GM23338 (cell line): ENCODE measurements around the gene EMC1. TPM values are rescaled to one million over a fixed set of nuclear protein-coding genes. Genes with fewer than 3 reads are reported as not detected.
A peak's percentile ranks its signal among the peaks of the same experiment; 100 is the strongest.

Source experiments
- ATAC-seq: fragments of 200-7000 bp; cut with Tn5 transposase; 3 replicates; pipeline ENCODE4 v1.9.1; 2020
- DNase-seq: peaks from one replicate; pipeline ENCODE4 v3.0.0-alpha.2; 2015; ENCODE audit warnings: low spot score
- H2AFZ ChIP-seq: fragments of 200-600 bp; sonication (generic); 2 replicates; pipeline ENCODE4 v1.8.0; 2016; ENCODE audit warnings: antibody characterized with exemption, mild to moderate bottlenecking, moderate library complexity
- H3F3A ChIP-seq: fragments of 200-600 bp; sonication (generic); replicated peaks from 2 replicates; pipeline ENCODE4 v1.8.0; 2017; ENCODE audit warnings: antibody characterized with exemption, mixed run types, low read depth
- H3K27ac ChIP-seq: fragments of 200-600 bp; sonication (generic); 2 replicates; pipeline ENCODE4 v1.6.1; 2016; ENCODE audit warnings: low read depth
- H3K27me3 ChIP-seq: fragments of 200-600 bp; sonication (generic); 2 replicates; pipeline ENCODE4 v1.8.0; 2016; ENCODE audit warnings: mild to moderate bottlenecking, mixed run types, moderate library complexity; ENCODE audit not compliant: insufficient read depth
- H3K36me3 ChIP-seq: fragments of 200-600 bp; sonication (generic); 2 replicates; pipeline ENCODE4 v1.8.0; 2016; ENCODE audit warnings: mild to moderate bottlenecking; ENCODE audit not compliant: insufficient read depth
- H3K4me1 ChIP-seq: fragments of 200-600 bp; sonication (generic); 2 replicates; pipeline ENCODE4 v1.8.0; 2016; ENCODE audit warnings: mild to moderate bottlenecking, moderate library complexity; ENCODE audit not compliant: insufficient read depth
- H3K4me2 ChIP-seq: fragments of 200-600 bp; sonication (generic); 2 replicates; pipeline ENCODE4 v1.7.1; 2017; ENCODE audit warnings: mixed run types
- H3K4me3 ChIP-seq: fragments of 200-600 bp; sonication (generic); 2 replicates; pipeline ENCODE4 v1.6.1; 2016; ENCODE audit warnings: mixed run types
- H3K79me2 ChIP-seq: fragments of 200-600 bp; sonication (generic); replicated peaks from 2 replicates; pipeline ENCODE4 v1.8.0; 2017; ENCODE audit warnings: mild to moderate bottlenecking; ENCODE audit not compliant: insufficient read depth
- H3K9me2 ChIP-seq: fragments of 200-600 bp; sonication (generic); 2 replicates; pipeline ENCODE4 v1.8.0; 2017; ENCODE audit not compliant: insufficient read depth
- H4K20me1 ChIP-seq: fragments of 200-600 bp; sonication (generic); replicated peaks from 2 replicates; pipeline ENCODE4 v1.8.0; 2017; ENCODE audit warnings: mild to moderate bottlenecking; ENCODE audit not compliant: insufficient read depth
- H3K27ac Mint-ChIP-seq: 2 replicates; pipeline ENCODE4 v1.8.0; 2020; ENCODE audit warnings: inconsistent platforms, mild to moderate bottlenecking, moderate library complexity, mixed read lengths
- H3K27me3 Mint-ChIP-seq: 3 replicates; pipeline ENCODE4 v1.8.0; 2022; ENCODE audit warnings: low read depth, mild to moderate bottlenecking, moderate library complexity, mixed read lengths, inconsistent platforms; ENCODE audit not compliant: insufficient read depth, poor library complexity
- H3K36me3 Mint-ChIP-seq: 3 replicates; pipeline ENCODE4 v1.8.0; 2021; ENCODE audit warnings: low read depth, mild to moderate bottlenecking, inconsistent platforms, moderate library complexity, mixed read lengths
- H3K4me1 Mint-ChIP-seq: 3 replicates; pipeline ENCODE4 v1.8.0; 2020; ENCODE audit warnings: mild to moderate bottlenecking, inconsistent platforms, mixed read lengths
- H3K4me3 Mint-ChIP-seq: 3 replicates; pipeline ENCODE4 v1.8.0; 2021; ENCODE audit warnings: moderate library complexity, mild to moderate bottlenecking, inconsistent platforms, mixed read lengths
- H3K9me3 Mint-ChIP-seq: 3 replicates; pipeline ENCODE4 v1.8.0; 2020; ENCODE audit warnings: moderate library complexity, mild to moderate bottlenecking, inconsistent platforms, mixed read lengths
- CREB1 ChIP-seq: fragments of 250-450 bp; sonication (Bioruptor Pico); IDR thresholded peaks from 2 replicates; pipeline ENCODE4 v1.5.0; 2020; ENCODE audit warnings: low read depth, mild to moderate bottlenecking, moderate library complexity
- EZH2 ChIP-seq: fragments of 200-600 bp; sonication (generic); IDR thresholded peaks from one replicate; pipeline ENCODE4 v1.8.0; 2017; ENCODE audit warnings: antibody characterized with exemption, mild to moderate bottlenecking, low read depth; ENCODE audit not compliant: unreplicated experiment
- EZH2phosphoT487 ChIP-seq: fragments of 200-600 bp; sonication (generic); IDR thresholded peaks from one replicate; pipeline ENCODE4 v1.8.1; 2018; ENCODE audit warnings: antibody characterized with exemption; ENCODE audit not compliant: unreplicated experiment
- JUNB ChIP-seq: IDR thresholded peaks from one replicate; pipeline ENCODE4 v1.6.1; 2016; ENCODE audit warnings: antibody characterized with exemption; ENCODE audit not compliant: unreplicated experiment
- NANOG ChIP-seq: IDR thresholded peaks from 2 replicates; pipeline ENCODE4 v1.6.1; 2016; ENCODE audit warnings: antibody characterized with exemption, borderline replicate concordance
- POLR2AphosphoS5 ChIP-seq: IDR thresholded peaks from 2 replicates; pipeline ENCODE4 v1.6.1; 2016; ENCODE audit warnings: antibody characterized with exemption, low read depth
- STAT1 ChIP-seq: IDR thresholded peaks from one replicate; pipeline ENCODE4 v1.6.1; 2016; ENCODE audit warnings: antibody characterized with exemption; ENCODE audit not compliant: unreplicated experiment
- ZNF114 ChIP-seq: fragments of 250-450 bp; sonication (Bioruptor Pico); IDR thresholded peaks from 2 replicates; pipeline ENCODE4 v1.5.0; 2020; ENCODE audit warnings: mild to moderate bottlenecking, moderate library complexity
- ZNF331 ChIP-seq: fragments of 250-450 bp; sonication (Bioruptor Pico); IDR thresholded peaks from 2 replicates; pipeline ENCODE4 v1.5.0; 2020; ENCODE audit warnings: low read depth, mild to moderate bottlenecking, moderate library complexity
- polyA plus RNA-seq: library from polyadenylated mRNA; unstranded; fragments of >200 nt; fragmentation: Nextera tagmentation; extraction: Ambion mirVana; gene quantifications from 2 replicates; pipeline ENCODE4 v1.2.1, GENCODE V29; 2016
- total RNA-seq: library from RNA; depleted of rRNA; stranded (reverse); fragments of >200 nt; shearing (Covaris generic); gene quantifications from 2 replicates; pipeline ENCODE4 v1.2.3, GENCODE V29; 2014
- TF ChIP-seq, protein P1 (sequence below): IDR thresholded peaks from one replicate; pipeline ENCODE4 v1.6.1; 2018; ENCODE audit warnings: antibody characterized with exemption; ENCODE audit not compliant: unreplicated experiment
- TF ChIP-seq, protein P2 (sequence below), 2 experiments: fragments of 200-600 bp in 1 of 2; sonication (generic) in 1 of 2; conservative IDR thresholded peaks; 2 replicates each; pipeline versions ENCODE4 v1.5.1 to v1.6.1; 2016 to 2017; ENCODE audit warnings: antibody characterized with exemption in 2 of 2, low read depth in 2 of 2, mild to moderate bottlenecking in 2 of 2, moderate library complexity in 1 of 2
- TF ChIP-seq, protein P3 (sequence below): IDR thresholded peaks from 2 replicates; pipeline ENCODE4 v1.6.1; 2016; ENCODE audit warnings: antibody characterized with exemption
- TF ChIP-seq, protein P4 (sequence below): fragments of 250-450 bp; sonication (Bioruptor Pico); IDR thresholded peaks from 2 replicates; pipeline ENCODE4 v1.5.0; 2020; ENCODE audit warnings: mild to moderate bottlenecking, moderate library complexity

The EMC1 gene
- total and polyA plus RNA-seq, 2 experiments from 2014 or later, result 17.6 to 53.0 TPM

DNA sequence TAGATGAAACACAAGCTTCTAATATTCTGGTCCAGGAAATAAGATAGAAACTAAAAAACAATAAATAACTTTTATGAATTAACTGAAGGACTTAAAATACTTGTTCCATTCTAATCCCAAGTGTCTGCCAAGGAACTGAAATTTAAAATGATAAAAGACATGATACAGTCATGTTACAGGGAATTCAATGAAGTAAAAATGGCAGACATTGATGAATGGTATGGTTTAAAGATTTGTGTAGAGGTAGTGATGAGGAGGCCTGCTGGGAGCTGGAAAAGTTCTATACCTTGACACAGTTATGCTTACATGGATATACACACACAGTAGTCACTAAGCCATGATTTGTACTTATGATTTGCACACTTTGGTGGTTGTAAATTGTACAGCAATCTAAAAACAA lies 39.2 kb downstream of the EMC1 start:
- ATAC-seq (no peak), DNase-seq (no peak)
- no peak overlapping the region for H3K27ac Mint-ChIP-seq
- peaks cover 26% of the 10 kb centered on the region for H3K4me1 ChIP-seq
- H3K4me1 Mint-ChIP-seq, result peaks cover 13% of the 10 kb centered on the region
- H3K27me3 Mint-ChIP-seq, result peaks cover 7% of the 10 kb centered on the region
- TF ChIP-seq EZH2 (no peak), STAT1 (no peak), ZNF331 (CRISPR knock-in tag) (no peak), CREB1 (no peak), POLR2AphosphoS5 (no peak), JUNB (no peak), NANOG (no peak), ZNF114 (CRISPR knock-in tag) (no peak), EZH2phosphoT487 (no peak)
- TF ChIP-seq, protein P1, sequence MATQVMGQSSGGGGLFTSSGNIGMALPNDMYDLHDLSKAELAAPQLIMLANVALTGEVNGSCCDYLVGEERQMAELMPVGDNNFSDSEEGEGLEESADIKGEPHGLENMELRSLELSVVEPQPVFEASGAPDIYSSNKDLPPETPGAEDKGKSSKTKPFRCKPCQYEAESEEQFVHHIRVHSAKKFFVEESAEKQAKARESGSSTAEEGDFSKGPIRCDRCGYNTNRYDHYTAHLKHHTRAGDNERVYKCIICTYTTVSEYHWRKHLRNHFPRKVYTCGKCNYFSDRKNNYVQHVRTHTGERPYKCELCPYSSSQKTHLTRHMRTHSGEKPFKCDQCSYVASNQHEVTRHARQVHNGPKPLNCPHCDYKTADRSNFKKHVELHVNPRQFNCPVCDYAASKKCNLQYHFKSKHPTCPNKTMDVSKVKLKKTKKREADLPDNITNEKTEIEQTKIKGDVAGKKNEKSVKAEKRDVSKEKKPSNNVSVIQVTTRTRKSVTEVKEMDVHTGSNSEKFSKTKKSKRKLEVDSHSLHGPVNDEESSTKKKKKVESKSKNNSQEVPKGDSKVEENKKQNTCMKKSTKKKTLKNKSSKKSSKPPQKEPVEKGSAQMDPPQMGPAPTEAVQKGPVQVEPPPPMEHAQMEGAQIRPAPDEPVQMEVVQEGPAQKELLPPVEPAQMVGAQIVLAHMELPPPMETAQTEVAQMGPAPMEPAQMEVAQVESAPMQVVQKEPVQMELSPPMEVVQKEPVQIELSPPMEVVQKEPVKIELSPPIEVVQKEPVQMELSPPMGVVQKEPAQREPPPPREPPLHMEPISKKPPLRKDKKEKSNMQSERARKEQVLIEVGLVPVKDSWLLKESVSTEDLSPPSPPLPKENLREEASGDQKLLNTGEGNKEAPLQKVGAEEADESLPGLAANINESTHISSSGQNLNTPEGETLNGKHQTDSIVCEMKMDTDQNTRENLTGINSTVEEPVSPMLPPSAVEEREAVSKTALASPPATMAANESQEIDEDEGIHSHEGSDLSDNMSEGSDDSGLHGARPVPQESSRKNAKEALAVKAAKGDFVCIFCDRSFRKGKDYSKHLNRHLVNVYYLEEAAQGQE, result no peak
- TF ChIP-seq, protein P2, sequence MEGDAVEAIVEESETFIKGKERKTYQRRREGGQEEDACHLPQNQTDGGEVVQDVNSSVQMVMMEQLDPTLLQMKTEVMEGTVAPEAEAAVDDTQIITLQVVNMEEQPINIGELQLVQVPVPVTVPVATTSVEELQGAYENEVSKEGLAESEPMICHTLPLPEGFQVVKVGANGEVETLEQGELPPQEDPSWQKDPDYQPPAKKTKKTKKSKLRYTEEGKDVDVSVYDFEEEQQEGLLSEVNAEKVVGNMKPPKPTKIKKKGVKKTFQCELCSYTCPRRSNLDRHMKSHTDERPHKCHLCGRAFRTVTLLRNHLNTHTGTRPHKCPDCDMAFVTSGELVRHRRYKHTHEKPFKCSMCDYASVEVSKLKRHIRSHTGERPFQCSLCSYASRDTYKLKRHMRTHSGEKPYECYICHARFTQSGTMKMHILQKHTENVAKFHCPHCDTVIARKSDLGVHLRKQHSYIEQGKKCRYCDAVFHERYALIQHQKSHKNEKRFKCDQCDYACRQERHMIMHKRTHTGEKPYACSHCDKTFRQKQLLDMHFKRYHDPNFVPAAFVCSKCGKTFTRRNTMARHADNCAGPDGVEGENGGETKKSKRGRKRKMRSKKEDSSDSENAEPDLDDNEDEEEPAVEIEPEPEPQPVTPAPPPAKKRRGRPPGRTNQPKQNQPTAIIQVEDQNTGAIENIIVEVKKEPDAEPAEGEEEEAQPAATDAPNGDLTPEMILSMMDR (conservative IDR thresholded peaks at IDR 0.05; ENCODE audit: low read depth in 2 of 2), result no peak
- TF ChIP-seq, protein P3, sequence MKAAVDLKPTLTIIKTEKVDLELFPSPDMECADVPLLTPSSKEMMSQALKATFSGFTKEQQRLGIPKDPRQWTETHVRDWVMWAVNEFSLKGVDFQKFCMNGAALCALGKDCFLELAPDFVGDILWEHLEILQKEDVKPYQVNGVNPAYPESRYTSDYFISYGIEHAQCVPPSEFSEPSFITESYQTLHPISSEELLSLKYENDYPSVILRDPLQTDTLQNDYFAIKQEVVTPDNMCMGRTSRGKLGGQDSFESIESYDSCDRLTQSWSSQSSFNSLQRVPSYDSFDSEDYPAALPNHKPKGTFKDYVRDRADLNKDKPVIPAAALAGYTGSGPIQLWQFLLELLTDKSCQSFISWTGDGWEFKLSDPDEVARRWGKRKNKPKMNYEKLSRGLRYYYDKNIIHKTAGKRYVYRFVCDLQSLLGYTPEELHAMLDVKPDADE, result no peak
- TF ChIP-seq, protein P4, sequence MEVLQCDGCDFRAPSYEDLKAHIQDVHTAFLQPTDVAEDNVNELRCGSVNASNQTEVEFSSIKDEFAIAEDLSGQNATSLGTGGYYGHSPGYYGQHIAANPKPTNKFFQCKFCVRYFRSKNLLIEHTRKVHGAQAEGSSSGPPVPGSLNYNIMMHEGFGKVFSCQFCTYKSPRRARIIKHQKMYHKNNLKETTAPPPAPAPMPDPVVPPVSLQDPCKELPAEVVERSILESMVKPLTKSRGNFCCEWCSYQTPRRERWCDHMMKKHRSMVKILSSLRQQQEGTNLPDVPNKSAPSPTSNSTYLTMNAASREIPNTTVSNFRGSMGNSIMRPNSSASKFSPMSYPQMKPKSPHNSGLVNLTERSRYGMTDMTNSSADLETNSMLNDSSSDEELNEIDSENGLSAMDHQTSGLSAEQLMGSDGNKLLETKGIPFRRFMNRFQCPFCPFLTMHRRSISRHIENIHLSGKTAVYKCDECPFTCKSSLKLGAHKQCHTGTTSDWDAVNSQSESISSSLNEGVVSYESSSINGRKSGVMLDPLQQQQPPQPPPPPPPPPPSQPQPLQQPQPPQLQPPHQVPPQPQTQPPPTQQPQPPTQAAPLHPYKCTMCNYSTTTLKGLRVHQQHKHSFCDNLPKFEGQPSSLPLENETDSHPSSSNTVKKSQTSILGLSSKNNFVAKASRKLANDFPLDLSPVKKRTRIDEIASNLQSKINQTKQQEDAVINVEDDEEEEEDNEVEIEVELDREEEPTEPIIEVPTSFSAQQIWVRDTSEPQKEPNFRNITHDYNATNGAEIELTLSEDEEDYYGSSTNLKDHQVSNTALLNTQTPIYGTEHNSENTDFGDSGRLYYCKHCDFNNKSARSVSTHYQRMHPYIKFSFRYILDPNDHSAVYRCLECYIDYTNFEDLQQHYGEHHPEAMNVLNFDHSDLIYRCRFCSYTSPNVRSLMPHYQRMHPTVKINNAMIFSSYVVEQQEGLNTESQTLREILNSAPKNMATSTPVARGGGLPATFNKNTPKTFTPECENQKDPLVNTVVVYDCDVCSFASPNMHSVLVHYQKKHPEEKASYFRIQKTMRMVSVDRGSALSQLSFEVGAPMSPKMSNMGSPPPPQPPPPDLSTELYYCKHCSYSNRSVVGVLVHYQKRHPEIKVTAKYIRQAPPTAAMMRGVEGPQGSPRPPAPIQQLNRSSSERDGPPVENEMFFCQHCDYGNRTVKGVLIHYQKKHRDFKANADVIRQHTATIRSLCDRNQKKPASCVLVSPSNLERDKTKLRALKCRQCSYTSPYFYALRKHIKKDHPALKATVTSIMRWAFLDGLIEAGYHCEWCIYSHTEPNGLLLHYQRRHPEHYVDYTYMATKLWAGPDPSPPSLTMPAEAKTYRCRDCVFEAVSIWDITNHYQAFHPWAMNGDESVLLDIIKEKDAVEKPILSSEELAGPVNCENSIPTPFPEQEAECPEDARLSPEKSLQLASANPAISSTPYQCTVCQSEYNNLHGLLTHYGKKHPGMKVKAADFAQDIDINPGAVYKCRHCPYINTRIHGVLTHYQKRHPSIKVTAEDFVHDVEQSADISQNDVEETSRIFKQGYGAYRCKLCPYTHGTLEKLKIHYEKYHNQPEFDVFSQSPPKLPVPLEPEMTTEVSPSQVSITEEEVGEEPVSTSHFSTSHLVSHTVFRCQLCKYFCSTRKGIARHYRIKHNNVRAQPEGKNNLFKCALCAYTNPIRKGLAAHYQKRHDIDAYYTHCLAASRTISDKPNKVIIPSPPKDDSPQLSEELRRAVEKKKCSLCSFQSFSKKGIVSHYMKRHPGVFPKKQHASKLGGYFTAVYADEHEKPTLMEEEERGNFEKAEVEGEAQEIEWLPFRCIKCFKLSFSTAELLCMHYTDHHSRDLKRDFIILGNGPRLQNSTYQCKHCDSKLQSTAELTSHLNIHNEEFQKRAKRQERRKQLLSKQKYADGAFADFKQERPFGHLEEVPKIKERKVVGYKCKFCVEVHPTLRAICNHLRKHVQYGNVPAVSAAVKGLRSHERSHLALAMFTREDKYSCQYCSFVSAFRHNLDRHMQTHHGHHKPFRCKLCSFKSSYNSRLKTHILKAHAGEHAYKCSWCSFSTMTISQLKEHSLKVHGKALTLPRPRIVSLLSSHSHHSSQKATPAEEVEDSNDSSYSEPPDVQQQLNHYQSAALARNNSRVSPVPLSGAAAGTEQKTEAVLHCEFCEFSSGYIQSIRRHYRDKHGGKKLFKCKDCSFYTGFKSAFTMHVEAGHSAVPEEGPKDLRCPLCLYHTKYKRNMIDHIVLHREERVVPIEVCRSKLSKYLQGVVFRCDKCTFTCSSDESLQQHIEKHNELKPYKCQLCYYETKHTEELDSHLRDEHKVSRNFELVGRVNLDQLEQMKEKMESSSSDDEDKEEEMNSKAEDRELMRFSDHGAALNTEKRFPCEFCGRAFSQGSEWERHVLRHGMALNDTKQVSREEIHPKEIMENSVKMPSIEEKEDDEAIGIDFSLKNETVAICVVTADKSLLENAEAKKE (CRISPR knock-in tag), result no peak
- H3K4me3 Mint-ChIP-seq, result peak overlapping the region; percentile 31; the same call in 2 of the 3 replicates
- H3K9me3 Mint-ChIP-seq, result no peaks in the 10 kb centered on the region
- no peaks in the 10 kb centered on the region for H3K27me3 ChIP-seq
- no peaks in the 10 kb centered on the region for H3K9me2 ChIP-seq
- H3K79me2 ChIP-seq, result peaks cover 71% of the 10 kb centered on the region
- H3K4me2 ChIP-seq, result peak overlapping the region; percentile 99; the same call in 1 of the 2 replicates
- H3K36me3 ChIP-seq, result no peaks in the 10 kb centered on the region
- peaks cover 11% of the 10 kb centered on the region for H3F3A ChIP-seq
- H4K20me1 ChIP-seq, result peaks cover 31% of the 10 kb centered on the region
- H3K4me3 ChIP-seq, result no peak overlapping the region
- H2AFZ ChIP-seq, result no peak overlapping the region
- peaks cover 17% of the 10 kb centered on the region for H3K36me3 Mint-ChIP-seq
- H3K27ac ChIP-seq, result peak overlapping the region; percentile 12; the same call in 1 of the 2 replicates
